OCI-LY1 (cell line): ENCODE results near the gene PRKCZ.

ENCODE experiments used
- H2AFZ ChIP-seq: fragments of 200-600 bp; sonication (generic), shearing (Covaris generic); 2 replicates; pipeline ENCODE4 v1.6.0; 2014; ENCODE audit warnings: antibody characterized with exemption, mild to moderate bottlenecking, low read length
- H3F3A ChIP-seq: fragments of 200-600 bp; sonication (generic), shearing (Covaris generic); 2 replicates; pipeline ENCODE4 v1.6.0; 2014; ENCODE audit warnings: mild to moderate bottlenecking, antibody characterized with exemption, low read length, moderate library complexity; ENCODE audit not compliant: insufficient read depth
- H3K27ac ChIP-seq: fragments of 200-600 bp; sonication (generic); 2 replicates; pipeline ENCODE4 v1.5.1; 2014; ENCODE audit warnings: low read length, mixed run types, mild to moderate bottlenecking, low read depth; ENCODE audit not compliant: poor library complexity, severe bottlenecking
- H3K27me3 ChIP-seq: fragments of 200-600 bp; sonication (generic); 2 replicates; pipeline ENCODE4 v1.6.0; 2014; ENCODE audit warnings: antibody characterized with exemption, mild to moderate bottlenecking, low read length, moderate library complexity; ENCODE audit not compliant: insufficient read depth
- H3K36me3 ChIP-seq: fragments of 200-600 bp; sonication (generic); 2 replicates; pipeline ENCODE4 v1.6.1; 2014; ENCODE audit warnings: mild to moderate bottlenecking, antibody characterized with exemption, low read length, moderate library complexity, mixed read lengths; ENCODE audit not compliant: insufficient read depth
- H3K4me1 ChIP-seq: fragments of 200-600 bp; sonication (generic); 2 replicates; pipeline ENCODE4 v1.5.1; 2014; ENCODE audit warnings: mild to moderate bottlenecking, low read length, moderate library complexity; ENCODE audit not compliant: insufficient read depth, severe bottlenecking
- H3K4me2 ChIP-seq: fragments of 200-600 bp; sonication (generic), shearing (Covaris generic); 2 replicates; pipeline ENCODE4 v1.6.1; 2014; ENCODE audit warnings: low read length
- H3K4me3 ChIP-seq: fragments of 200-600 bp; sonication (generic); 2 replicates; pipeline ENCODE4 v1.5.1; 2014; ENCODE audit warnings: low read length, low read depth, mild to moderate bottlenecking, mixed read lengths; ENCODE audit not compliant: poor library complexity, severe bottlenecking
- H3K79me2 ChIP-seq: fragments of 200-600 bp; shearing (Covaris generic); 2 replicates; pipeline ENCODE4 v1.6.1; 2016; ENCODE audit warnings: mixed run types, low read length, mixed read lengths; ENCODE audit not compliant: insufficient read depth
- H3K9ac ChIP-seq: fragments of 200-600 bp; sonication (generic), shearing (Covaris generic); 2 replicates; pipeline ENCODE4 v1.6.1; 2014; ENCODE audit warnings: mild to moderate bottlenecking, low read length, mixed read lengths
- H3K9me2 ChIP-seq: fragments of 200-600 bp; sonication (generic), shearing (Covaris generic); 2 replicates; pipeline ENCODE4 v1.6.1; 2014; ENCODE audit warnings: low read depth, mild to moderate bottlenecking, low read length, mixed read lengths
- H3K9me3 ChIP-seq: fragments of 200-600 bp; shearing (Covaris generic); 2 replicates; pipeline ENCODE4 v1.6.1; 2014; ENCODE audit warnings: low read length, mixed read lengths
- H4K20me1 ChIP-seq: fragments of 200-600 bp; sonication (generic), shearing (Covaris generic); 2 replicates; pipeline ENCODE4 v1.6.0; 2016; ENCODE audit warnings: mild to moderate bottlenecking, low read length; ENCODE audit not compliant: insufficient read depth
- EZH2 ChIP-seq: fragments of 200-600 bp; sonication (generic), shearing (Covaris generic); IDR thresholded peaks from 2 replicates; pipeline ENCODE4 v1.8.0; 2017; ENCODE audit warnings: borderline replicate concordance, mixed run types, mild to moderate bottlenecking, antibody characterized with exemption, low read length, moderate library complexity, mixed read lengths
- TF ChIP-seq, protein P1 (sequence below): fragments of 200-600 bp; sonication (generic), shearing (Covaris generic); IDR thresholded peaks from 2 replicates; pipeline ENCODE4 v1.5.1; 2017; ENCODE audit warnings: mild to moderate bottlenecking, antibody characterized with exemption, low read length, moderate library complexity, mixed read lengths

Gene PRKCZ

DNA sequence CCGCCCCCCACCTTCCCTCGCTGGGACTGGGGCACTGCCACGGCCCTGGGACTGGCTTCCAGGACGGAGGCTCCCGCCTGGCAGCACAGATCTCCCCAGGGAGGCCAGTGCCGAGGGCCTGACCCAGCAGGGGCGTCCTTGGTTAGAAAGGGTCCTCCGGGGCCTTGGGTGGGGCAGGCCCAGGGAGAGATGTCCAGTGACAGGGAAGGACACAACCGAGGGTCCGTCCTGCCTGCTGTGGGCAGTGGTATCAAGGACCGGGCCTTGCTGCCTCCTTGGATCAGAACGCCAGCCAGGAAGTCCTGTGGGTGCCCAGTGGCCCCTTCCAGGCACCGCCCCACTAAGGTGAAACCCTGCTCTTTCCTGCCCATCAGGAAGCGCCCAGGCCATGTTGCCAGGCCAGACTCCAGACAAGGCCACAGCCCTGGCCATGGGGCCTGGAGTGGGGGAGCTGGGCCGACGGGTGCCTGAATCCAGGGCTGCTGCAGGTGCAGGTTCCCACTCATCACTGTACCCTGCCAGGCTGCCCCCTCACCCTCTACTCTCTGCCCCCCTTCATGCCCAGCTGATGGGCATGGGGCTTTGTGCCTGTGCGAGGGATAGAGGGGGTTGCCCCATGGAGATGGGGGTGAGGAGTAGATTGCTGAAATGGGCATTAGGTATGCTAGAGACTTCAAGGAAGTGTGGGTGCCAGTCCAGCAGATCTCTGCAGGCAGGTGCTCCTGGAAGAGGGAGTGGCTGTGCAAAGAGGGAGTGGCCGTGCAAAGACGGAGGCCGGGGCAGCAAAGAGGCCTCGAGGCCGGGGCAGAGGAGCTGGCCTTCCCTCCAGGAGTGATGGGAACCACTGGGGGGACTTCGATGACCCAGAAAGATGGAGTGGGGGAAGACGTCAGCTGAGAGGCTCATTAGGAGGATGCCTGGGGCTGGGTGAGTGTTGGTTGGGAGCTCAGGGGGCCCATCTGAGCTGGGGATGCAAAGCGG is 2.2 kb upstream of the PRKCZ start:
- Histone ChIP-seq H3K4me1 (peaks cover 26% of the 10 kb centered on the region), H3K27ac (no peak overlapping the region), H3K4me3 (no peak overlapping the region), H3K9ac (no peak overlapping the region), H3K27me3 (peaks cover 9% of the 10 kb centered on the region), H3F3A (no peaks in the 10 kb centered on the region), H3K4me2 (no peak overlapping the region), H2AFZ (no peak overlapping the region), H3K9me3 (no peaks in the 10 kb centered on the region), H4K20me1 (no peaks in the 10 kb centered on the region), H3K36me3 (no peaks in the 10 kb centered on the region), H3K9me2 (no peaks in the 10 kb centered on the region), H3K79me2 (no peaks in the 10 kb centered on the region)
- no peak for TF ChIP-seq EZH2
- TF ChIP-seq, protein P1, sequence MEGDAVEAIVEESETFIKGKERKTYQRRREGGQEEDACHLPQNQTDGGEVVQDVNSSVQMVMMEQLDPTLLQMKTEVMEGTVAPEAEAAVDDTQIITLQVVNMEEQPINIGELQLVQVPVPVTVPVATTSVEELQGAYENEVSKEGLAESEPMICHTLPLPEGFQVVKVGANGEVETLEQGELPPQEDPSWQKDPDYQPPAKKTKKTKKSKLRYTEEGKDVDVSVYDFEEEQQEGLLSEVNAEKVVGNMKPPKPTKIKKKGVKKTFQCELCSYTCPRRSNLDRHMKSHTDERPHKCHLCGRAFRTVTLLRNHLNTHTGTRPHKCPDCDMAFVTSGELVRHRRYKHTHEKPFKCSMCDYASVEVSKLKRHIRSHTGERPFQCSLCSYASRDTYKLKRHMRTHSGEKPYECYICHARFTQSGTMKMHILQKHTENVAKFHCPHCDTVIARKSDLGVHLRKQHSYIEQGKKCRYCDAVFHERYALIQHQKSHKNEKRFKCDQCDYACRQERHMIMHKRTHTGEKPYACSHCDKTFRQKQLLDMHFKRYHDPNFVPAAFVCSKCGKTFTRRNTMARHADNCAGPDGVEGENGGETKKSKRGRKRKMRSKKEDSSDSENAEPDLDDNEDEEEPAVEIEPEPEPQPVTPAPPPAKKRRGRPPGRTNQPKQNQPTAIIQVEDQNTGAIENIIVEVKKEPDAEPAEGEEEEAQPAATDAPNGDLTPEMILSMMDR, result no peak

- H4K20me1 ChIP-seq, result no peaks in the 10 kb centered on the region
- no peak overlapping the region for H2AFZ ChIP-seq
- TF ChIP-seq, protein P1, result no peak
- TF ChIP-seq EZH2, result no peak
- H3K4me1 ChIP-seq, result peaks cover 26% of the 10 kb centered on the region
- H3K36me3 ChIP-seq, result no peaks in the 10 kb centered on the region
- H3K9ac ChIP-seq, result peak overlapping the region; percentile 71; the same call in 1 of the 2 replicates
- H3K79me2 ChIP-seq, result no peaks in the 10 kb centered on the region
- no peaks in the 10 kb centered on the region for H3F3A ChIP-seq
- H3K9me3 ChIP-seq, result no peaks in the 10 kb centered on the region
- peaks cover 9% of the 10 kb centered on the region for H3K27me3 ChIP-seq
- H3K27ac ChIP-seq, result no peak overlapping the region
- peak overlapping the region; percentile 73 for H3K4me3 ChIP-seq
- no peaks in the 10 kb centered on the region for H3K9me2 ChIP-seq
- peak overlapping the region; percentile 87 for H3K4me2 ChIP-seq
These were observed 940 bp upstream of the PRKCZ start for GRCh38 chr1:2049225-2049717.

GRCh38 chr1:2050461-2050792 is 216 bp downstream of the PRKCZ start:
- H3K4me3 ChIP-seq, result peak overlapping the region; percentile 73
- no peak for TF ChIP-seq EZH2
- TF ChIP-seq, protein P1, result no peak
- peak overlapping the region; percentile 80 for H3K4me2 ChIP-seq
- H3K9me3 ChIP-seq, result no peaks in the 10 kb centered on the region
- H3K9ac ChIP-seq, result peak overlapping the region; percentile 63
- H4K20me1 ChIP-seq, result no peaks in the 10 kb centered on the region
- no peaks in the 10 kb centered on the region for H3K36me3 ChIP-seq
- H3K27ac ChIP-seq, result no peak overlapping the region
- no peaks in the 10 kb centered on the region for H3K9me2 ChIP-seq
- H3K79me2 ChIP-seq, result no peaks in the 10 kb centered on the region
- H2AFZ ChIP-seq, result no peak overlapping the region
- peaks cover 9% of the 10 kb centered on the region for H3K27me3 ChIP-seq
- H3F3A ChIP-seq, result no peaks in the 10 kb centered on the region
- H3K4me1 ChIP-seq, result peaks cover 15% of the 10 kb centered on the region
